Heart left ventricle (tissue), 13 donors: ENCODE results near the gene EMD.

Experiments used
- CTCF ChIP-seq, 12 donors: fragments of 200-600 bp; sonication (generic) in 4 of 12; IDR thresholded peaks; one replicate each; pipeline versions ENCODE4 v1.5.0 to v1.8.0; 2018 to 2022; ENCODE audit warnings: antibody characterized with exemption in 12 of 12, mild to moderate bottlenecking in 5 of 12
- POLR2A ChIP-seq, 2 donors: fragments of 450-650 bp; IDR thresholded peaks; one replicate each; pipeline ENCODE4 v1.6.1; 2017; ENCODE audit warnings: antibody characterized with exemption in 2 of 2, mild to moderate bottlenecking in 2 of 2, moderate library complexity in 2 of 2
- donor health status: ischemic (EF 13 %, LVEDD 7.1; RV severe dilation, severe dysfunction).
- donor health status: DM: no; HTN: yes; CAD: no.
- donor health status: DM: no; HTN: no; CAD: no.
- donor health status: ischemic (EF 25% LVEDD 6.9; RV normal size, moderate dysfunction).
- donor health status: ischemic (EF 25% LVEDD 5.7; RV mildly dilated, moderate dysfunction).
- donor health status: ischemic (EF 35%, LVEDD 5.7; RV mildly dilated, moderate dysfunction).
- donor health status: nonischemic (EF 11% LVEDD 7.7; RV severe dilation, severe dysfunction).
- donor health status: DM: yes; HTN: yes; CAD: no.
- donor health status: PGD.
- donor health status: ischemic (EF 29% LVEDD 5.4; RV normal size, mild dysfunction).
- donor health status: nonischemic (EF 23%, LVEDD 6.1; RV moderate dilation, normal function).

- TF ChIP-seq CTCF (IDR thresholded peaks at IDR 0.05), result no peak
- TF ChIP-seq POLR2A (IDR thresholded peaks at IDR 0.05), result no peak
Observed at GRCh38 chrX:154349979-154350378, 29.1 kb upstream of the EMD start.
